ENCODE data around the gene DNAJB11. TPM values are rescaled to one million over a fixed set of nuclear protein-coding genes. Genes with fewer than 3 reads are reported as not detected.

DNAJB11 gene
- total RNA-seq, 1 donor from 2014 or later, result 34.6 TPM

- Histone ChIP-seq H3K9me3 (no peaks in the 10 kb centered on the region), H3K36me3 (no peaks in the 10 kb centered on the region), H3K27me3 (no peaks in the 10 kb centered on the region), H3K4me1 (no peaks in the 10 kb centered on the region), H3K27ac (no peak overlapping the region), H3K4me3 (no peak overlapping the region)
- TF ChIP-seq POLR2AphosphoS5 (IDR thresholded peaks at IDR 0.05; ENCODE audit: insufficient read depth in 1 of 2, low read depth in 1 of 2), result no peak
- TF ChIP-seq POLR2A (IDR thresholded peaks at IDR 0.05), result no peak
- TF ChIP-seq CTCF (IDR thresholded peaks at IDR 0.05), result no peak
- no peak for DNase-seq (ENCODE audit: extremely low spot score in 2 of 2)
- intact Hi-C loops (cut with DNase I), result no loop called here
Observed at GRCh38 chr3:186612065-186612464, 41.5 kb downstream of the DNAJB11 start.

DNA sequence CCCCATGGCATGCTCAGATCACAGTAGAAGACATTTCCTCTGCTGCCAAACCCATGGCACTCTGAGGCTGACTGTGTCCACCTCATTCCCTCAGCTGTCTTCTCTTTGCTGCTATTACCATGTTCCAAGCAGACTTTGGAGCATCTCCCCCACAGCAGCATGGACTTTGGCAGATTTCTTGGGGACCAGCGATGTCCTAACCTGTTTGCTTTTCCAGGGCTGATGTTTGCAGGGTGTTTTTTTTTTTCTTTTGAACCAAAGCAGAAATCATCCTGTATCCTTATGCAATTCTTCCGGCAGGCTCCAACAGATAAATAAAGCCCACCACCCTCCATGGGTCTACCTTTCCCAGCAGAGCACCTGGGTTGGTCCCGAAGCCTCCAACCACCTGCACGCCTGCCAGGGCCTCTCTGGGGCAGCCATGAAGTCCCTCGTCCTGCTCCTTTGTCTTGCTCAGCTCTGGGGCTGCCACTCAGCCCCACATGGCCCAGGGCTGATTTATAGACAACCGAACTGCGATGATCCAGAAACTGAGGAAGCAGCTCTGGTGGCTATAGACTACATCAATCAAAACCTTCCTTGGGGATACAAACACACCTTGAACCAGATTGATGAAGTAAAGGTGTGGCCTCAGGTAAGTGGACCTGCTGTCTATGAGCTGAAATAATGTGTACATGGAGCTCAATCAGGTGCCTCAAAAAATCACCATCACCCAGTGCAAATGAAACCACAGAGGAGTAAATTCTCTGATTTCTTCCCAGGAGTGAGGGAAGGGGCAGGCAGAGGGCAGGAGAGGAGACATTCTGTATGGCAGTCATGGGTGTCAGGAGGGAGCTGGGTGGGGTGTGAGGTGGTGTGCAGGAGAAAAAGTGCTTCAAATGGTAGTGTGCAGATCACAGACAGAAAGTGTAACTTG lies 42.5 kb downstream of the DNAJB11 start, which contains the start of gene AHSG:
Gene AHSG, plus strand, starts transcription at position 340 of the 916 bp plus-strand sequence. Its CDS starts 82 bp downstream, at position 422.
- Histone ChIP-seq H3K4me1 (no peaks in the 10 kb centered on the region), H3K27me3 (no peaks in the 10 kb centered on the region), H3K9me3 (no peaks in the 10 kb centered on the region), H3K27ac (no peak within 1 kb of the TSS), H3K36me3 (no peaks in the 10 kb centered on the region), H3K4me3 (no peak within 1 kb of the TSS)
- TF ChIP-seq POLR2AphosphoS5 (IDR thresholded peaks at IDR 0.05; ENCODE audit: insufficient read depth in 1 of 2, low read depth in 1 of 2) (no peak), CTCF (IDR thresholded peaks at IDR 0.05) (no peak), POLR2A (IDR thresholded peaks at IDR 0.05) (no peak)
- intact Hi-C loops (cut with DNase I), result no loop called here
- no peak for DNase-seq (ENCODE audit: extremely low spot score in 2 of 2)

DNA sequence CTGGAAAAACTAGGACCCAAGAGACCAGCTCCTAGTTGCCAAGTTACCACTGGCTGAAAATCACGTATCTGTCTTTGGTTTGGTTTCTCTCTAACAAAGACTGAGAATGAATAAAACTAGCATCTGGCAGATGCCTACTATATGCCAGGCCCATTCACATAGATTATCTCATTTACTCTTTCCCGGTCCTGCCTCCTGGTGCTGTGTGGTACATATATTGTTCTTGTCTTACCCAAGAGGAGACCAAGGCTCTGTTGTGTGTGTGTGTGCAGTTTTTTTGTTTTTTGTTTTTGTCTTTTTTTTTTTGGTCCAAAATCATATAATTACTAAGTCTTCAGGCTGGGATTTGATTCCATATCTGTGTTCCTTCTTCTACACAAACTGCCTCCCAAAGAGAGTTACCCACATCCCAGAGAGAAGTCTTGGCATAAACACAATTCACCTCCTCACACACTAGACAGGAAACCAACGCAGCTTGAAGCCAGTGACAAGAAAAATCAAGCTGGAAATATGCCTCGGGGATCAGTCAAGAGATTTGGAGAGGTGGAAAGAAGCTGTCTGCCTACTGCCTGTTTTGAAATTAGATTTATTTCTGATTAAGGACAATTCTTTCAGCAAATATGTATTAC lies 43.2 kb downstream of the DNAJB11 start:
- intact Hi-C loops (cut with DNase I), result no loop called here
- H3K9me3 ChIP-seq, result no peaks in the 10 kb centered on the region
- no peak overlapping the region for H3K27ac ChIP-seq
- H3K4me3 ChIP-seq, result no peak overlapping the region
- H3K4me1 ChIP-seq, result no peaks in the 10 kb centered on the region
- no peak for DNase-seq (ENCODE audit: extremely low spot score in 2 of 2)
- no peak for TF ChIP-seq CTCF (IDR thresholded peaks at IDR 0.05)
- no peak for TF ChIP-seq POLR2A (IDR thresholded peaks at IDR 0.05)
- no peak for TF ChIP-seq POLR2AphosphoS5 (IDR thresholded peaks at IDR 0.05; ENCODE audit: insufficient read depth in 1 of 2, low read depth in 1 of 2)
- no peaks in the 10 kb centered on the region for H3K27me3 ChIP-seq
- H3K36me3 ChIP-seq, result no peaks in the 10 kb centered on the region

GRCh38 chr3:186614266-186614596 lies 43.7 kb downstream of the DNAJB11 start:
- TF ChIP-seq CTCF (IDR thresholded peaks at IDR 0.05) (no peak), POLR2A (IDR thresholded peaks at IDR 0.05) (no peak), POLR2AphosphoS5 (IDR thresholded peaks at IDR 0.05; ENCODE audit: insufficient read depth in 1 of 2, low read depth in 1 of 2) (no peak)
- intact Hi-C loops (cut with DNase I), result no loop called here
- Histone ChIP-seq H3K27me3 (no peaks in the 10 kb centered on the region), H3K4me1 (no peaks in the 10 kb centered on the region), H3K9me3 (no peaks in the 10 kb centered on the region), H3K36me3 (no peaks in the 10 kb centered on the region), H3K4me3 (no peak overlapping the region), H3K27ac (no peak overlapping the region)
- DNase-seq (ENCODE audit: extremely low spot score in 2 of 2), result no peak

Measured in vagina (tissue), 2 donors.